Hepatocyte (in vitro differentiated cells): ENCODE results near the gene PSMD1.

Source experiments
- EZH2 ChIP-seq: fragments of 200-600 bp; sonication (generic); IDR thresholded peaks from 2 replicates; pipeline ENCODE4 v1.6.1; 2016; ENCODE audit warnings: antibody characterized with exemption, mild to moderate bottlenecking, borderline replicate concordance
- EZH2phosphoT487 ChIP-seq: fragments of 200-600 bp; sonication (generic); IDR thresholded peaks from one replicate; pipeline ENCODE4 v1.6.1; 2018; ENCODE audit warnings: antibody characterized with exemption, mild to moderate bottlenecking, low read depth, moderate library complexity; ENCODE audit not compliant: unreplicated experiment, severe bottlenecking
- TF ChIP-seq, protein P1 (sequence below): fragments of 200-600 bp; sonication (generic); IDR thresholded peaks from 2 replicates; pipeline ENCODE4 v1.5.1; 2016; ENCODE audit warnings: antibody characterized with exemption, mild to moderate bottlenecking; ENCODE audit not compliant: poor library complexity

DNA sequence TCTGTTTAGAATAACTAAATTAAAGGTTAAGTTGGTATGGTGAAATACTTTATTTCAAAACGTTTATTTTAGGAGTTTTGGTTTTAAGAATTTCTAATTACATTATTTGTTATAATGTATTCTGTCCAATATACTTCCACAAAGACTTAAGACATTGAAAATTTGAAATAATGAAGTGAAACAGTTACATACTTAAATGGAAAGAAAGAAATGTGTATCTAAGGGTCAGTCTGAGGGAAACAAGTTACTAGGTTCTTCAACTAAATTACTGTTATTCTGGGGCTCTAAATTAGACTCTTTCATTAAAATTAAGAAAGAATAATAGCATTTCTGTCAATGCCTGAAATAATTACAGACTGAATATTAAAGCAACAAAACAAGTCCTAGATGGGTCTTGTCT is 60.5 kb downstream of the PSMD1 start:
- TF ChIP-seq, protein P1, sequence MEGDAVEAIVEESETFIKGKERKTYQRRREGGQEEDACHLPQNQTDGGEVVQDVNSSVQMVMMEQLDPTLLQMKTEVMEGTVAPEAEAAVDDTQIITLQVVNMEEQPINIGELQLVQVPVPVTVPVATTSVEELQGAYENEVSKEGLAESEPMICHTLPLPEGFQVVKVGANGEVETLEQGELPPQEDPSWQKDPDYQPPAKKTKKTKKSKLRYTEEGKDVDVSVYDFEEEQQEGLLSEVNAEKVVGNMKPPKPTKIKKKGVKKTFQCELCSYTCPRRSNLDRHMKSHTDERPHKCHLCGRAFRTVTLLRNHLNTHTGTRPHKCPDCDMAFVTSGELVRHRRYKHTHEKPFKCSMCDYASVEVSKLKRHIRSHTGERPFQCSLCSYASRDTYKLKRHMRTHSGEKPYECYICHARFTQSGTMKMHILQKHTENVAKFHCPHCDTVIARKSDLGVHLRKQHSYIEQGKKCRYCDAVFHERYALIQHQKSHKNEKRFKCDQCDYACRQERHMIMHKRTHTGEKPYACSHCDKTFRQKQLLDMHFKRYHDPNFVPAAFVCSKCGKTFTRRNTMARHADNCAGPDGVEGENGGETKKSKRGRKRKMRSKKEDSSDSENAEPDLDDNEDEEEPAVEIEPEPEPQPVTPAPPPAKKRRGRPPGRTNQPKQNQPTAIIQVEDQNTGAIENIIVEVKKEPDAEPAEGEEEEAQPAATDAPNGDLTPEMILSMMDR, result no peak
- TF ChIP-seq EZH2, result no peak
- TF ChIP-seq EZH2phosphoT487, result no peak
